ENCODE data around the gene GINS2. TPM values are rescaled to one million over a fixed set of nuclear protein-coding genes. Genes with fewer than 3 reads are reported as not detected.

Gene GINS2
- total RNA-seq, 1 experiment from 2014 or later = 38.0 TPM

- H3K4me3 Mint-ChIP-seq = no peak overlapping the region
- ChIA-PET POLR2A (no interaction called here), CTCF (interaction anchor here (1.3 kb wide), 1 partner anchor 52 kb away, joined by 3 read pairs; no protein-coding TSS in a partner anchor)
- no peaks in the 10 kb centered on the region for H3K4me1 Mint-ChIP-seq
- no peak for TF ChIP-seq ZNF532 (CRISPR knock-in tag; IDR thresholded peaks at IDR 0.05; ENCODE audit: borderline replicate concordance)
- TF ChIP-seq SP1 (CRISPR knock-in tag; conservative IDR thresholded peaks at IDR 0.05) = no peak
- no peak for TF ChIP-seq OVOL2 (CRISPR knock-in tag; IDR thresholded peaks at IDR 0.05; ENCODE audit: borderline replicate concordance)
- TF ChIP-seq ZNF396 (CRISPR knock-in tag; IDR thresholded peaks at IDR 0.05; ENCODE audit: borderline replicate concordance) = no peak
- TF ChIP-seq MYBL2 (CRISPR knock-in tag; IDR thresholded peaks at IDR 0.05) = no peak
- TF ChIP-seq ETV6 (CRISPR knock-in tag; IDR thresholded peaks at IDR 0.05) = no peak
- no peak for ATAC-seq
- H3K27ac Mint-ChIP-seq = no peak overlapping the region; the same call in 1 of the 2 replicates
- H3K36me3 Mint-ChIP-seq = peaks cover 72% of the 10 kb centered on the region
- no peak for DNase-seq (ENCODE audit: low spot score)
- H3K9me3 Mint-ChIP-seq = no peaks in the 10 kb centered on the region
- no peaks in the 10 kb centered on the region for H3K27me3 Mint-ChIP-seq (ENCODE audit: low read depth)
Observed at GRCh38 chr16:85665373-85665740, 23.4 kb downstream of the GINS2 start.

GRCh38 chr16:85664580-85665372 lies 24.0 kb downstream of the GINS2 start:
- no peak overlapping the region for H3K4me3 Mint-ChIP-seq
- no peaks in the 10 kb centered on the region for H3K4me1 Mint-ChIP-seq
- TF ChIP-seq KAT7 (CRISPR knock-in tag; IDR thresholded peaks at IDR 0.05; ENCODE audit: borderline replicate concordance) (no peak), ELF4 (CRISPR knock-in tag; IDR thresholded peaks at IDR 0.05; ENCODE audit: low read depth) (no peak), ETV6 (CRISPR knock-in tag; IDR thresholded peaks at IDR 0.05) (no peak), ZNF396 (CRISPR knock-in tag; IDR thresholded peaks at IDR 0.05; ENCODE audit: borderline replicate concordance) (no peak), ZMAT4 (CRISPR knock-in tag; IDR thresholded peaks at IDR 0.05) (no peak), NFYB (CRISPR knock-in tag; conservative IDR thresholded peaks at IDR 0.05; ENCODE audit: low read depth) (no peak), TP53 (CRISPR knock-in tag; IDR thresholded peaks at IDR 0.05) (no peak), FOXJ3 (CRISPR knock-in tag; IDR thresholded peaks at IDR 0.05; ENCODE audit: borderline replicate concordance) (no peak), GTF2I (CRISPR knock-in tag; conservative IDR thresholded peaks at IDR 0.05) (no peak), ERG (CRISPR knock-in tag; IDR thresholded peaks at IDR 0.05) (no peak), ATF6 (CRISPR knock-in tag; IDR thresholded peaks at IDR 0.05) (no peak), MXD4 (CRISPR knock-in tag; IDR thresholded peaks at IDR 0.05; ENCODE audit: borderline replicate concordance) (no peak)
- DNase-seq (ENCODE audit: low spot score) (no peak), ATAC-seq (no peak)
- no peaks in the 10 kb centered on the region for H3K27me3 Mint-ChIP-seq (ENCODE audit: low read depth)
- no peaks in the 10 kb centered on the region for H3K9me3 Mint-ChIP-seq
- H3K36me3 Mint-ChIP-seq = peaks cover 71% of the 10 kb centered on the region
- no peak overlapping the region for H3K27ac Mint-ChIP-seq
- CTCF ChIA-PET = interaction anchor here (1.3 kb wide), 1 partner anchor 53 kb away, joined by 3 read pairs; no protein-coding TSS in a partner anchor
- POLR2A ChIA-PET = no interaction called here
